ENCODE results near the gene COX7A2L. TPM values are rescaled to one million over a fixed set of nuclear protein-coding genes. Genes with fewer than 3 reads are reported as not detected.
A peak's percentile ranks its signal among the peaks of the same experiment; 100 is the strongest.

COX7A2L gene
- total RNA-seq, 4 donors from 2014 or later, result 46.6 to 196 (median 126) TPM

- intact Hi-C loops (cut with DNase I; ENCODE audit: low total_unique reads), result loop anchor here (10.0 kb wide), 1 partner anchor 272 kb away; no protein-coding TSS in a partner anchor
Observed at GRCh38 chr2:42366411-42366810, 5.4 kb upstream of the COX7A2L start.

GRCh38 chr2:42364658-42365057 is 3.6 kb upstream of the COX7A2L start:
- no peaks in the 10 kb centered on the region for H3K4me1 ChIP-seq
- TF ChIP-seq POLR2A (IDR thresholded peaks at IDR 0.05) (no peak), CTCF (IDR thresholded peaks at IDR 0.05) (no peak)
- intact Hi-C loops (cut with DNase I; ENCODE audit: low total_unique reads), result loop anchor here (10.0 kb wide), 1 partner anchor 270 kb away; no protein-coding TSS in a partner anchor
- H3K4me3 ChIP-seq, result no peak overlapping the region
- H3K36me3 ChIP-seq, result no peaks in the 10 kb centered on the region
- no peaks in the 10 kb centered on the region for H3K27me3 ChIP-seq
- H3K27ac ChIP-seq, result no peak overlapping the region
- H3K9me3 ChIP-seq, result no peaks in the 10 kb centered on the region
- no peak for DNase-seq

More at GRCh38 chr2:42366411-42366810, 5.4 kb upstream of the COX7A2L start:
- no peaks in the 10 kb centered on the region for H3K9me3 ChIP-seq
- TF ChIP-seq CTCF (IDR thresholded peaks at IDR 0.05), result no peak
- TF ChIP-seq POLR2A (IDR thresholded peaks at IDR 0.05), result no peak
- H3K27ac ChIP-seq, result no peak overlapping the region
- no peak overlapping the region for H3K4me3 ChIP-seq
- no peaks in the 10 kb centered on the region for H3K4me1 ChIP-seq
- no peak for DNase-seq
- H3K36me3 ChIP-seq, result no peaks in the 10 kb centered on the region
- no peaks in the 10 kb centered on the region for H3K27me3 ChIP-seq

DNA sequence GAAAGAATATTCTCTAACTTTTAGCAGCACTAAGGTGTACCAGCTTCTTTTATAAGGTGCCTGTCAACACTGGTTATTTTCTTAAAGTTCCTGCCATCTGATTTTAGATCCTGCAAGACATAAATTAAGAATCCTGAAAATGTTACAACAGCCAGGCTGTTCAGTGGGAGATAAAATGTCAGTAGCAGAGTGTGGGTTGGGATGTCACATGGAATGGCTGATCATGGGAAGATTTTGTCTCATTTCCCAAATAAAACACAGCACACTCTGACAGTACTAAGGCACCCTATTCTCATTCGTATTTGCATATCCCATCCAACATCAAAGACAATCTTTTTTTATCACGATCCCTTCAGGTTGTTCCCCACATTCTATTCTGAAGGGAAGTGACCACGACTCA is 2.4 kb upstream of the COX7A2L start:
- Histone ChIP-seq H3K4me3 (no peak overlapping the region), H3K9me3 (no peaks in the 10 kb centered on the region), H3K27me3 (no peaks in the 10 kb centered on the region), H3K36me3 (no peaks in the 10 kb centered on the region), H3K4me1 (peaks cover 0 to 6% of the 10 kb centered on the region in 2 donors), H3K27ac (no peak overlapping the region)
- TF ChIP-seq CTCF (IDR thresholded peaks at IDR 0.05), result no peak
- TF ChIP-seq POLR2A (IDR thresholded peaks at IDR 0.05), result no peak
- DNase-seq, result no peak
- intact Hi-C loops (cut with DNase I; ENCODE audit: low total_unique reads), result loop anchor here (10.0 kb wide), 1 partner anchor 269 kb away; no protein-coding TSS in a partner anchor

GRCh38 chr2:42361728-42362283 is 789 bp upstream of the COX7A2L start:
- peak overlapping the region; percentile 56 to 57 for H3K27ac ChIP-seq
- no peaks in the 10 kb centered on the region for H3K27me3 ChIP-seq
- H3K9me3 ChIP-seq, result no peaks in the 10 kb centered on the region
- TF ChIP-seq CTCF (IDR thresholded peaks at IDR 0.05), result peak in 2 of 4 experiments; percentile 0 to 38
- no peak for TF ChIP-seq POLR2A (IDR thresholded peaks at IDR 0.05)
- no peak for DNase-seq
- H3K4me3 ChIP-seq, result peak overlapping the region in 1 of 2 donors; percentile 87
- peaks cover 0 to 7% of the 10 kb centered on the region in 2 donors for H3K4me1 ChIP-seq
- H3K36me3 ChIP-seq, result no peaks in the 10 kb centered on the region
- intact Hi-C loops (cut with DNase I; ENCODE audit: low total_unique reads), result loop anchor here (10.0 kb wide), 1 partner anchor 267 kb away; no protein-coding TSS in a partner anchor

- no peak for DNase-seq
- peak overlapping the region; percentile 87 to 99 for H3K4me3 ChIP-seq
- peaks cover 0 to 7% of the 10 kb centered on the region in 2 donors for H3K4me1 ChIP-seq
- H3K27ac ChIP-seq, result peak overlapping the region; percentile 87 to 95
- intact Hi-C loops (cut with DNase I; ENCODE audit: low total_unique reads), result loop anchor here (10.0 kb wide), 1 partner anchor 266 kb away; no protein-coding TSS in a partner anchor
- TF ChIP-seq POLR2A (IDR thresholded peaks at IDR 0.05) (no peak), CTCF (IDR thresholded peaks at IDR 0.05) (no peak)
- no peaks in the 10 kb centered on the region for H3K9me3 ChIP-seq
- no peaks in the 10 kb centered on the region for H3K27me3 ChIP-seq
- no peaks in the 10 kb centered on the region for H3K36me3 ChIP-seq
Observed at GRCh38 chr2:42360493-42360889, 526 bp downstream of the COX7A2L start.

Measured in uterus (tissue), 4 donors.